Measurements from ENCODE around the gene ATP23.
A peak's percentile ranks its signal among the peaks of the same experiment; 100 is the strongest.

Gene ATP23

GRCh38 chr12:57908511-57908910 lies 32.9 kb upstream of the ATP23 start:
- no peak for DNase-seq (ENCODE audit: low spot score)

GRCh38 chr12:57909056-57909455 lies 32.3 kb upstream of the ATP23 start:
- no peak for DNase-seq (ENCODE audit: low spot score)

- no peak for DNase-seq (ENCODE audit: low spot score)
Measured at GRCh38 chr12:57909611-57910010, 31.8 kb upstream of the ATP23 start.

GRCh38 chr12:57918147-57918546 lies 23.2 kb upstream of the ATP23 start:
- no peak for DNase-seq (ENCODE audit: low spot score)

GRCh38 chr12:57927086-57927485 lies 14.3 kb upstream of the ATP23 start:
- DNase-seq (ENCODE audit: low spot score), result no peak

GRCh38 chr12:57929092-57929830 lies 12.1 kb upstream of the ATP23 start:
- no peak for DNase-seq (ENCODE audit: low spot score)

- no peak for DNase-seq (ENCODE audit: low spot score)
Measured at GRCh38 chr12:57934819-57935218, 6.5 kb upstream of the ATP23 start.

- no peak for DNase-seq (ENCODE audit: low spot score)
Measured at GRCh38 chr12:57935331-57935730, 6.0 kb upstream of the ATP23 start.

- peak; percentile 93 for DNase-seq (ENCODE audit: low spot score)
Measured at GRCh38 chr12:57935839-57936512, 5.4 kb upstream of the ATP23 start.

GRCh38 chr12:57936513-57936883 lies 4.9 kb upstream of the ATP23 start:
- no peak for DNase-seq (ENCODE audit: low spot score)

GRCh38 chr12:57939291-57939690 lies 2.1 kb upstream of the ATP23 start:
- DNase-seq (ENCODE audit: low spot score), result no peak

- DNase-seq (ENCODE audit: low spot score), result peak; percentile 23
Measured at GRCh38 chr12:57940052-57940914, 1.1 kb upstream of the ATP23 start.

- no peak for DNase-seq (ENCODE audit: low spot score)
Measured at GRCh38 chr12:57940915-57941164, 527 bp upstream of the ATP23 start.

GRCh38 chr12:57943438-57944080 lies 2.2 kb downstream of the ATP23 start:
- no peak for DNase-seq (ENCODE audit: low spot score)

- DNase-seq (ENCODE audit: low spot score), result no peak
Measured at GRCh38 chr12:57944313-57945023, 3.1 kb downstream of the ATP23 start.

GRCh38 chr12:57952766-57953165 lies 11.4 kb downstream of the ATP23 start:
- no peak for DNase-seq (ENCODE audit: low spot score)

- no peak for DNase-seq (ENCODE audit: low spot score)
Measured at GRCh38 chr12:57954768-57955167, 13.4 kb downstream of the ATP23 start.

GRCh38 chr12:57958061-57958657 lies 16.8 kb downstream of the ATP23 start:
- no peak for DNase-seq (ENCODE audit: low spot score)

- DNase-seq (ENCODE audit: low spot score), result no peak
Measured at GRCh38 chr12:57964421-57964820, 23.1 kb downstream of the ATP23 start.

GRCh38 chr12:57965766-57966165 lies 24.4 kb downstream of the ATP23 start:
- no peak for DNase-seq (ENCODE audit: low spot score)

- no peak for DNase-seq (ENCODE audit: low spot score)
Measured at GRCh38 chr12:57966536-57966935, 25.2 kb downstream of the ATP23 start.

All from CD4-positive, alpha-beta T cell treated with Interleukin-2 at 100 ng/mL for 4 hours (primary cell).